K562 (cell line): ENCODE measurements around the gene CPNE9. TPM values are rescaled to one million over a fixed set of nuclear protein-coding genes. Genes with fewer than 3 reads are reported as not detected.

ENCODE experiments used
- BACH1 ChIP-seq: fragments of 200-800 bp; sonication (Bioruptor generic); IDR thresholded peaks from 2 replicates; pipeline ENCODE4 v1.6.1; 2016; ENCODE audit warnings: missing genetic modification characterization, missing compliant biosample characterization
- ELF4 ChIP-seq: fragments of 450-650 bp; formaldehyde crosslinking; IDR thresholded peaks from 2 replicates; pipeline ENCODE4 v1.4.0; 2022; ENCODE audit warnings: missing genetic modification characterization
- MTA3 ChIP-seq: fragments of 450-650 bp; formaldehyde crosslinking; IDR thresholded peaks from 2 replicates; pipeline ENCODE4 v1.6.1; 2017; ENCODE audit warnings: mild to moderate bottlenecking, borderline replicate concordance
- NFRKB ChIP-seq: fragments of 450-650 bp; IDR thresholded peaks from 2 replicates; pipeline ENCODE4 v1.6.1; 2016; ENCODE audit warnings: low read depth
- RCOR1 ChIP-seq, 2 experiments: IDR thresholded peaks; 2 replicates each; pipeline ENCODE4 v1.6.1; 2012; ENCODE audit warnings: low read depth in 2 of 2, low read length in 2 of 2, borderline replicate concordance in 1 of 2, improper control_type of control experiment in 1 of 2
- RFX7 ChIP-seq: fragments of 250-450 bp; sonication (Bioruptor Pico); IDR thresholded peaks from 2 replicates; pipeline ENCODE4 v1.5.1; 2021; ENCODE audit warnings: mild to moderate bottlenecking
- TRIM24 ChIP-seq, 2 experiments: fragments of 450-650 bp; IDR thresholded peaks; 2 replicates each; pipeline ENCODE4 v1.6.1; 2016
- ZNF12 ChIP-seq: sonication (generic); formaldehyde crosslinking; IDR thresholded peaks from 2 replicates; pipeline ENCODE4 v1.4.0; 2020; ENCODE audit warnings: mild to moderate bottlenecking, missing genetic modification reagents
- ZNF174 ChIP-seq: fragments of 250-450 bp; sonication (Bioruptor Pico); IDR thresholded peaks from 2 replicates; pipeline ENCODE4 v1.4.0; 2020; ENCODE audit warnings: mild to moderate bottlenecking
- ZNF224 ChIP-seq: sonication (generic); formaldehyde crosslinking; IDR thresholded peaks from 2 replicates; pipeline ENCODE4 v1.8.0; 2022; ENCODE audit warnings: mild to moderate bottlenecking, missing genetic modification reagents
- ZNF77 ChIP-seq: fragments of 250-450 bp; sonication (Bioruptor Pico); IDR thresholded peaks from 2 replicates; pipeline ENCODE4 v1.5.0; 2020
- polyA plus RNA-seq, 8 experiments: library from polyadenylated mRNA; depleted of rRNA in 4 of 8; stranded (reverse) in 5 of 8; unstranded in 3 of 8; fragments of >200 nt; fragmentation: Nextera tagmentation in 2 of 8; fragmentation: Illumina TruSeq in 1 of 8; extraction: Ambion mirVana in 2 of 8; extraction: Trizol in 1 of 8; gene quantifications; 2 replicates each; pipeline versions ENCODE4 v1.2.1 to v1.2.3, GENCODE V29; 2011 to 2014; ENCODE audit warnings: inconsistent platforms in 1 of 8, missing spikeins in 1 of 8
- total RNA-seq, 7 experiments: library from RNA; depleted of rRNA in 6 of 7; stranded (reverse); fragments of >200 nt in 6 of 7; fragmentation: Illumina TruSeq in 2 of 7; extraction: Trizol in 2 of 7; gene quantifications; 2 replicates each; pipeline versions ENCODE4 v1.2.1 to v1.2.3, GENCODE V29; 2011 to 2021; ENCODE audit warnings: low replicate concordance in 1 of 7
- TF ChIP-seq, protein P1 (sequence below): sonication (generic); formaldehyde crosslinking; IDR thresholded peaks from 2 replicates; pipeline ENCODE4 v1.9.0; 2022; ENCODE audit warnings: mild to moderate bottlenecking, missing genetic modification reagents
- TF ChIP-seq, protein P2 (sequence below): fragments of 450-650 bp; IDR thresholded peaks from 2 replicates; pipeline ENCODE4 v1.6.1; 2017; ENCODE audit warnings: antibody characterized with exemption, mild to moderate bottlenecking
- TF ChIP-seq, protein P3 (sequence below), 2 experiments: fragments of 450-650 bp; IDR thresholded peaks; 2 replicates each; pipeline ENCODE4 v1.6.1; 2018; ENCODE audit warnings: mild to moderate bottlenecking in 2 of 2, low read depth in 1 of 2; ENCODE audit not compliant: partially characterized antibody in 2 of 2
- TF ChIP-seq, protein P4 (sequence below): IDR thresholded peaks from 2 replicates; pipeline ENCODE4 v1.6.1; 2012; ENCODE audit warnings: low read depth, low read length, improper control_type of control experiment, borderline replicate concordance
- TF ChIP-seq, protein P5 (sequence below): fragments of 250-450 bp; sonication (Bioruptor Pico); IDR thresholded peaks from 2 replicates; pipeline ENCODE4 v1.8.0; 2022; ENCODE audit warnings: moderate library complexity, mild to moderate bottlenecking, inconsistent platforms

The CPNE9 gene
- total and polyA plus RNA-seq, 9 of the 15 experiments (the other 6 are each of a cell fraction or from before 2014, with no cell fraction given): 0.22 to 0.56 (median 0.29) TPM; not detected in 3

DNA sequence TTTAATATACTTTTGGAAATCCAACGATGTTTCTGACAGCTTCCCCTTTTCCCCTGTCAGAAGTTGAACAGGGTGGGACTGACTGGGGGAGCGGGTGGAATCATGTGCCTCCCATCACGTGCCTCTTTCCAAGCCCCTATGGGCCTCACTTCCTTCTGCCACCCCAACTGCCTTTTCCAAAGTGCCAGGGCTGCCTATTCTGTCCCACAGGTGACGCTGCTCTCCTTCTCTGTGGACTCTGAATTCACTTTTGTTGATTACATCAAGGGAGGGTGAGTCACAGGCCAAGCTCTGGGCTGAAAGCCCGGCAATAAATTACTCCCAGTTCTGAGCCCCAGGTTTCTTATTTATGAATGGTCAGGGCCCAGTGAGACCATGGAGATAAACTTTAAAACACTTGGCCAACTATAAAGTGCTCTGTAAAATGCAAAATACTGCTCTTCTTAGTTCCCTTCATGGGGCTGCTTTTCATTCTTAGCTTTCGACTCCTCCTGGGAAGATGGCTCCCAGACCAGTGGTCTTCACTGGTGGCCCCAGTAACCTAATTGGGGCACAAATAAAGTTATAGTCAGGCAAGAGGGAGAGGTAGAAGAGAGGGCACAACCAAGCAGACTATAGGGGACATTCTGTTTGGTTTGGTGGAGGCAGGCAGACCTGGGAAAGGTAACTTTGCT lies 12.3 kb downstream of the CPNE9 start (continued):
- TF ChIP-seq, protein P1, sequence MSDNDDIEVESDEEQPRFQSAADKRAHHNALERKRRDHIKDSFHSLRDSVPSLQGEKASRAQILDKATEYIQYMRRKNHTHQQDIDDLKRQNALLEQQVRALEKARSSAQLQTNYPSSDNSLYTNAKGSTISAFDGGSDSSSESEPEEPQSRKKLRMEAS: peak; percentile 55; the same call in 1 of the 2 replicates
- TF ChIP-seq, protein P2, sequence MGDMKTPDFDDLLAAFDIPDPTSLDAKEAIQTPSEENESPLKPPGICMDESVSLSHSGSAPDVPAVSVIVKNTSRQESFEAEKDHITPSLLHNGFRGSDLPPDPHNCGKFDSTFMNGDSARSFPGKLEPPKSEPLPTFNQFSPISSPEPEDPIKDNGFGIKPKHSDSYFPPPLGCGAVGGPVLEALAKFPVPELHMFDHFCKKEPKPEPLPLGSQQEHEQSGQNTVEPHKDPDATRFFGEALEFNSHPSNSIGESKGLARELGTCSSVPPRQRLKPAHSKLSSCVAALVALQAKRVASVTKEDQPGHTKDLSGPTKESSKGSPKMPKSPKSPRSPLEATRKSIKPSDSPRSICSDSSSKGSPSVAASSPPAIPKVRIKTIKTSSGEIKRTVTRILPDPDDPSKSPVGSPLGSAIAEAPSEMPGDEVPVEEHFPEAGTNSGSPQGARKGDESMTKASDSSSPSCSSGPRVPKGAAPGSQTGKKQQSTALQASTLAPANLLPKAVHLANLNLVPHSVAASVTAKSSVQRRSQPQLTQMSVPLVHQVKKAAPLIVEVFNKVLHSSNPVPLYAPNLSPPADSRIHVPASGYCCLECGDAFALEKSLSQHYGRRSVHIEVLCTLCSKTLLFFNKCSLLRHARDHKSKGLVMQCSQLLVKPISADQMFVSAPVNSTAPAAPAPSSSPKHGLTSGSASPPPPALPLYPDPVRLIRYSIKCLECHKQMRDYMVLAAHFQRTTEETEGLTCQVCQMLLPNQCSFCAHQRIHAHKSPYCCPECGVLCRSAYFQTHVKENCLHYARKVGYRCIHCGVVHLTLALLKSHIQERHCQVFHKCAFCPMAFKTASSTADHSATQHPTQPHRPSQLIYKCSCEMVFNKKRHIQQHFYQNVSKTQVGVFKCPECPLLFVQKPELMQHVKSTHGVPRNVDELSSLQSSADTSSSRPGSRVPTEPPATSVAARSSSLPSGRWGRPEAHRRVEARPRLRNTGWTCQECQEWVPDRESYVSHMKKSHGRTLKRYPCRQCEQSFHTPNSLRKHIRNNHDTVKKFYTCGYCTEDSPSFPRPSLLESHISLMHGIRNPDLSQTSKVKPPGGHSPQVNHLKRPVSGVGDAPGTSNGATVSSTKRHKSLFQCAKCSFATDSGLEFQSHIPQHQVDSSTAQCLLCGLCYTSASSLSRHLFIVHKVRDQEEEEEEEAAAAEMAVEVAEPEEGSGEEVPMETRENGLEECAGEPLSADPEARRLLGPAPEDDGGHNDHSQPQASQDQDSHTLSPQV: peak; percentile 48; the same call in 1 of the 2 replicates
- TF ChIP-seq, protein P3, sequence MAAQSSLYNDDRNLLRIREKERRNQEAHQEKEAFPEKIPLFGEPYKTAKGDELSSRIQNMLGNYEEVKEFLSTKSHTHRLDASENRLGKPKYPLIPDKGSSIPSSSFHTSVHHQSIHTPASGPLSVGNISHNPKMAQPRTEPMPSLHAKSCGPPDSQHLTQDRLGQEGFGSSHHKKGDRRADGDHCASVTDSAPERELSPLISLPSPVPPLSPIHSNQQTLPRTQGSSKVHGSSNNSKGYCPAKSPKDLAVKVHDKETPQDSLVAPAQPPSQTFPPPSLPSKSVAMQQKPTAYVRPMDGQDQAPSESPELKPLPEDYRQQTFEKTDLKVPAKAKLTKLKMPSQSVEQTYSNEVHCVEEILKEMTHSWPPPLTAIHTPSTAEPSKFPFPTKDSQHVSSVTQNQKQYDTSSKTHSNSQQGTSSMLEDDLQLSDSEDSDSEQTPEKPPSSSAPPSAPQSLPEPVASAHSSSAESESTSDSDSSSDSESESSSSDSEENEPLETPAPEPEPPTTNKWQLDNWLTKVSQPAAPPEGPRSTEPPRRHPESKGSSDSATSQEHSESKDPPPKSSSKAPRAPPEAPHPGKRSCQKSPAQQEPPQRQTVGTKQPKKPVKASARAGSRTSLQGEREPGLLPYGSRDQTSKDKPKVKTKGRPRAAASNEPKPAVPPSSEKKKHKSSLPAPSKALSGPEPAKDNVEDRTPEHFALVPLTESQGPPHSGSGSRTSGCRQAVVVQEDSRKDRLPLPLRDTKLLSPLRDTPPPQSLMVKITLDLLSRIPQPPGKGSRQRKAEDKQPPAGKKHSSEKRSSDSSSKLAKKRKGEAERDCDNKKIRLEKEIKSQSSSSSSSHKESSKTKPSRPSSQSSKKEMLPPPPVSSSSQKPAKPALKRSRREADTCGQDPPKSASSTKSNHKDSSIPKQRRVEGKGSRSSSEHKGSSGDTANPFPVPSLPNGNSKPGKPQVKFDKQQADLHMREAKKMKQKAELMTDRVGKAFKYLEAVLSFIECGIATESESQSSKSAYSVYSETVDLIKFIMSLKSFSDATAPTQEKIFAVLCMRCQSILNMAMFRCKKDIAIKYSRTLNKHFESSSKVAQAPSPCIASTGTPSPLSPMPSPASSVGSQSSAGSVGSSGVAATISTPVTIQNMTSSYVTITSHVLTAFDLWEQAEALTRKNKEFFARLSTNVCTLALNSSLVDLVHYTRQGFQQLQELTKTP (IDR thresholded peaks at IDR 0.05; ENCODE audit: low read depth in 1 of 2, partially characterized antibody in 2 of 2): peak in 1 of 2 experiments; percentile 88
- TF ChIP-seq ZNF174 (no peak), ELF4 (no peak; the same call in 1 of the 2 replicates), TRIM24 (IDR thresholded peaks at IDR 0.05) (peak in 1 of 2 experiments; percentile 48; a peak in 1 of 4 replicates), RCOR1 (IDR thresholded peaks at IDR 0.05; ENCODE audit: borderline replicate concordance in 1 of 2, low read depth in 2 of 2, low read length in 2 of 2) (peak in 1 of 2 experiments; percentile 89; a peak in 2 of 4 replicates), MTA3 (peak; percentile 63; the same call in 1 of the 2 replicates), NFRKB (no peak), BACH1 (tag) (peak; percentile 64; the same call in 1 of the 2 replicates), ZNF77 (CRISPR knock-in tag) (no peak), ZNF224 (CRISPR knock-in tag) (no peak), ZNF12 (CRISPR knock-in tag) (no peak), RFX7 (CRISPR knock-in tag) (no peak)
- TF ChIP-seq, protein P4, sequence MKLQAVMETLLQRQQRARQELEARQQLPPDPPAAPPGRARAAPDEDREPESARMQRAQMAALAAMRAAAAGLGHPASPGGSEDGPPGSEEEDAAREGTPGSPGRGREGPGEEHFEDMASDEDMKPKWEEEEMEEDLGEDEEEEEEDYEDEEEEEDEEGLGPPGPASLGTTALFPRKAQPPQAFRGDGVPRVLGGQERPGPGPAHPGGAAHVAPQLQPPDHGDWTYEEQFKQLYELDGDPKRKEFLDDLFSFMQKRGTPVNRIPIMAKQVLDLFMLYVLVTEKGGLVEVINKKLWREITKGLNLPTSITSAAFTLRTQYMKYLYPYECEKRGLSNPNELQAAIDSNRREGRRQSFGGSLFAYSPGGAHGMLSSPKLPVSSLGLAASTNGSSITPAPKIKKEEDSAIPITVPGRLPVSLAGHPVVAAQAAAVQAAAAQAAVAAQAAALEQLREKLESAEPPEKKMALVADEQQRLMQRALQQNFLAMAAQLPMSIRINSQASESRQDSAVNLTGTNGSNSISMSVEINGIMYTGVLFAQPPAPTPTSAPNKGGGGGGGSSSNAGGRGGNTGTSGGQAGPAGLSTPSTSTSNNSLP: peak; percentile 93
- TF ChIP-seq, protein P5, sequence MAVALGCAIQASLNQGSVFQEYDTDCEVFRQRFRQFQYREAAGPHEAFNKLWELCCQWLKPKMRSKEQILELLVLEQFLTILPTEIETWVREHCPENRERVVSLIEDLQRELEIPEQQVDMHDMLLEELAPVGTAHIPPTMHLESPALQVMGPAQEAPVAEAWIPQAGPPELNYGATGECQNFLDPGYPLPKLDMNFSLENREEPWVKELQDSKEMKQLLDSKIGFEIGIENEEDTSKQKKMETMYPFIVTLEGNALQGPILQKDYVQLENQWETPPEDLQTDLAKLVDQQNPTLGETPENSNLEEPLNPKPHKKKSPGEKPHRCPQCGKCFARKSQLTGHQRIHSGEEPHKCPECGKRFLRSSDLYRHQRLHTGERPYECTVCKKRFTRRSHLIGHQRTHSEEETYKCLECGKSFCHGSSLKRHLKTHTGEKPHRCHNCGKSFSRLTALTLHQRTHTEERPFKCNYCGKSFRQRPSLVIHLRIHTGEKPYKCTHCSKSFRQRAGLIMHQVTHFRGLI: no peak
